HepG2 (cell line): Measurements from ENCODE around the gene GLTPD2. TPM values are rescaled to one million over a fixed set of nuclear protein-coding genes. Genes with fewer than 3 reads are reported as not detected.

ENCODE experiments used
- FOSL2 ChIP-seq: sonication (generic); formaldehyde crosslinking; IDR thresholded peaks from 2 replicates; pipeline ENCODE4 v1.4.0; 2020; ENCODE audit warnings: missing genetic modification reagents
- FOXM1 ChIP-seq: sonication (generic); formaldehyde crosslinking; IDR thresholded peaks from 2 replicates; pipeline ENCODE4 v1.5.0; 2020; ENCODE audit warnings: missing genetic modification reagents
- HMG20B ChIP-seq: conservative IDR thresholded peaks from 2 replicates; pipeline ENCODE4 v1.6.1; 2016; ENCODE audit warnings: missing genetic modification reagents, missing compliant biosample characterization
- MTF1 ChIP-seq: sonication (generic); formaldehyde crosslinking; IDR thresholded peaks from 2 replicates; pipeline ENCODE4 v1.5.0; 2020; ENCODE audit warnings: missing genetic modification reagents
- MXI1 ChIP-seq: IDR thresholded peaks from 3 replicates; pipeline ENCODE4 v1.6.1; 2012; ENCODE audit warnings: low read depth, low read length, inconsistent platforms, borderline replicate concordance
- MYC ChIP-seq: sonication (generic); formaldehyde crosslinking; IDR thresholded peaks from 2 replicates; pipeline ENCODE4 v1.9.0; 2021; ENCODE audit warnings: missing genetic modification reagents, borderline replicate concordance
- PHF5A ChIP-seq: IDR thresholded peaks from one replicate; pipeline ENCODE4 v1.6.1; 2018; ENCODE audit warnings: low read depth, missing genetic modification reagents; ENCODE audit not compliant: unreplicated experiment
- RFXANK ChIP-seq: IDR thresholded peaks from 2 replicates; pipeline ENCODE4 v1.6.1; 2016
- ZNF3 ChIP-seq: IDR thresholded peaks from 2 replicates; pipeline ENCODE4 v1.7.0; 2017; ENCODE audit warnings: inconsistent platforms
- ZNF317 ChIP-seq: sonication (generic); formaldehyde crosslinking; IDR thresholded peaks from 2 replicates; pipeline ENCODE4 v1.5.0; 2020; ENCODE audit warnings: mild to moderate bottlenecking, missing genetic modification reagents
- ZNF605 ChIP-seq: sonication (generic); formaldehyde crosslinking; IDR thresholded peaks from 2 replicates; pipeline ENCODE4 v1.8.0; 2022; ENCODE audit warnings: mild to moderate bottlenecking, missing genetic modification reagents
- ZNF619 ChIP-seq: sonication (generic); formaldehyde crosslinking; IDR thresholded peaks from 2 replicates; pipeline ENCODE4 v1.4.0; 2020; ENCODE audit warnings: mild to moderate bottlenecking, missing genetic modification reagents
- ZNF766 ChIP-seq: sonication (generic); formaldehyde crosslinking; IDR thresholded peaks from 2 replicates; pipeline ENCODE4 v1.5.0; 2020; ENCODE audit warnings: missing genetic modification reagents, borderline replicate concordance
- polyA plus RNA-seq, 8 experiments: library from polyadenylated mRNA; depleted of rRNA in 3 of 8; stranded (reverse) in 7 of 8; unstranded in 1 of 8; fragments of >200 nt; fragmentation: Illumina TruSeq in 4 of 8; extraction: Trizol in 4 of 8; gene quantifications; 2 replicates each; pipeline versions ENCODE4 v1.2.1 to v1.2.3, GENCODE V29; 2011 to 2016; ENCODE audit warnings: low read depth in 4 of 8, missing spikeins in 1 of 8, mixed read lengths in 1 of 8; ENCODE audit not compliant: insufficient read depth in 1 of 8
- total RNA-seq, 5 experiments: library from RNA; depleted of rRNA; stranded (reverse); fragments of >200 nt; fragmentation: Illumina TruSeq; extraction: Trizol; gene quantifications; 2 replicates each; pipeline ENCODE4 v1.2.3, GENCODE V29; 2016; ENCODE audit warnings: low read depth in 1 of 5
- TF ChIP-seq, protein P1 (sequence below): sonication (generic); formaldehyde crosslinking; IDR thresholded peaks from 2 replicates; pipeline ENCODE4 v1.4.0; 2020; ENCODE audit warnings: missing genetic modification reagents, mild to moderate bottlenecking, borderline replicate concordance
- TF ChIP-seq, protein P2 (sequence below): sonication (generic); formaldehyde crosslinking; IDR thresholded peaks from 2 replicates; pipeline ENCODE4 v1.4.0; 2020; ENCODE audit warnings: mild to moderate bottlenecking, missing genetic modification reagents
- TF ChIP-seq, protein P3 (sequence below): sonication (generic); formaldehyde crosslinking; IDR thresholded peaks from 2 replicates; pipeline ENCODE4 v1.8.0; 2022; ENCODE audit warnings: missing genetic modification reagents, mild to moderate bottlenecking, inconsistent platforms, borderline replicate concordance
- TF ChIP-seq, protein P4 (sequence below): sonication (generic); formaldehyde crosslinking; IDR thresholded peaks from 2 replicates; pipeline ENCODE4 v1.8.1; 2023; ENCODE audit warnings: missing genetic modification reagents, inconsistent platforms, borderline replicate concordance
- TF ChIP-seq, protein P5 (sequence below): sonication (generic); formaldehyde crosslinking; IDR thresholded peaks from 2 replicates; pipeline ENCODE4 v1.8.0; 2022; ENCODE audit warnings: mild to moderate bottlenecking, missing genetic modification reagents, moderate library complexity
- TF ChIP-seq, protein P6 (sequence below): sonication (generic); formaldehyde crosslinking; IDR thresholded peaks from 2 replicates; pipeline ENCODE4 v1.5.0; 2020; ENCODE audit warnings: mild to moderate bottlenecking, missing genetic modification reagents

Gene GLTPD2
- total and polyA plus RNA-seq, 2 of the 13 experiments (the other 11 are each of a cell fraction or from before 2014, with no cell fraction given) = 7.5 to 12.9 TPM

DNA sequence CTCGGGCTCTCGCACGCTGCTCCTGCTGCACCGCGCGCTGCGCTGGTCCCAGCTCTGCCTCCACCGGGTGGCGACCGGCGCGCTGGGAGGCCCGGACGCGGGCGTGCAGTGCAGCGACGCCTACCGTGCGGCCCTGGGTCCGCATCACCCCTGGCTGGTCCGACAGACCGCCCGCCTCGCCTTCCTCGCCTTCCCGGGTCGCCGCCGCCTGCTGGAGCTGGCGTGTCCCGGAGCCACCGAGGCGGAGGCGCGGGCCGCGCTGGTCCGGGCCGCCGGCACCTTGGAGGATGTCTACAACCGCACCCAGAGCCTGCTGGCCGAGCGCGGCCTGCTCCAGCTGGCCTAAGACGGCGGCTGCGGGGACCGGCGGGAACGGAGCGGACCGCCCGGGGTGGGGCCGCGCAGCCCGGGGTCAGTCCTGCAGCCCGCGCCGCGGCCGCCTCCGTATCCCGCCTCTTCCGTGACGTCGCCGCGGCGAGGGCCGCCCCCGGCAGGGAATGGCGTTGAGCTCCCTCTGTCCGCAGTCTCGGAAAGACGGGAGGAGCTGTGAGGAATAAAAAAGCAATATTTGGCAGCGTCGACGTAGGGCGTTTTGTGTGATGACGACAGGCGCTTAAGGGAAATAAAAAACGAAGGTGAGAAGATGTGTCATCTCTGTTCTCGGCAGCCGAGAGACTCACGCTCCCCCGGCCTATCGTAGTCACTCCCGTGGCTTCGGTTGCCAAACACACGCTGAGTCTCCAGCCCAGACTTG, 1.4 kb downstream of the GLTPD2 start (continued):
- TF ChIP-seq, protein P1, sequence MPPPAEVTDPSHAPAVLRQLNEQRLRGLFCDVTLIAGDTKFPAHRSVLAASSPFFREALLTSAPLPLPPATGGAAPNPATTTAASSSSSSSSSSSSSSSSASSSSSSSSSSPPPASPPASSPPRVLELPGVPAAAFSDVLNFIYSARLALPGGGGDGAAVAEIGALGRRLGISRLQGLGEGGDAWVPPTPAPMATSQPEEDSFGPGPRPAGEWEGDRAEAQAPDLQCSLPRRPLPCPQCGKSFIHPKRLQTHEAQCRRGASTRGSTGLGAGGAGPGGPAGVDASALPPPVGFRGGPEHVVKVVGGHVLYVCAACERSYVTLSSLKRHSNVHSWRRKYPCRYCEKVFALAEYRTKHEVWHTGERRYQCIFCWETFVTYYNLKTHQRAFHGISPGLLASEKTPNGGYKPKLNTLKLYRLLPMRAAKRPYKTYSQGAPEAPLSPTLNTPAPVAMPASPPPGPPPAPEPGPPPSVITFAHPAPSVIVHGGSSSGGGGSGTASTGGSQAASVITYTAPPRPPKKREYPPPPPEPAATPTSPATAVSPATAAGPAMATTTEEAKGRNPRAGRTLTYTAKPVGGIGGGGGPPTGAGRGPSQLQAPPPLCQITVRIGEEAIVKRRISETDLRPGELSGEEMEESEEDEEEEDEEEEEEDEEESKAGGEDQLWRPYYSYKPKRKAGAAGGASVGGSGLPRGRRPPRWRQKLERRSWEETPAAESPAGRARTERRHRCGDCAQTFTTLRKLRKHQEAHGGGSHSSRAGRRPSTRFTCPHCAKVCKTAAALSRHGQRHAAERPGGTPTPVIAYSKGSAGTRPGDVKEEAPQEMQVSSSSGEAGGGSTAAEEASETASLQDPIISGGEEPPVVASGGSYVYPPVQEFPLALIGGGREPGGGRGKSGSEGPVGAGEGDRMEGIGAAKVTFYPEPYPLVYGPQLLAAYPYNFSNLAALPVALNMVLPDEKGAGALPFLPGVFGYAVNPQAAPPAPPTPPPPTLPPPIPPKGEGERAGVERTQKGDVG (CRISPR knock-in tag) = no peak
- TF ChIP-seq, protein P2, sequence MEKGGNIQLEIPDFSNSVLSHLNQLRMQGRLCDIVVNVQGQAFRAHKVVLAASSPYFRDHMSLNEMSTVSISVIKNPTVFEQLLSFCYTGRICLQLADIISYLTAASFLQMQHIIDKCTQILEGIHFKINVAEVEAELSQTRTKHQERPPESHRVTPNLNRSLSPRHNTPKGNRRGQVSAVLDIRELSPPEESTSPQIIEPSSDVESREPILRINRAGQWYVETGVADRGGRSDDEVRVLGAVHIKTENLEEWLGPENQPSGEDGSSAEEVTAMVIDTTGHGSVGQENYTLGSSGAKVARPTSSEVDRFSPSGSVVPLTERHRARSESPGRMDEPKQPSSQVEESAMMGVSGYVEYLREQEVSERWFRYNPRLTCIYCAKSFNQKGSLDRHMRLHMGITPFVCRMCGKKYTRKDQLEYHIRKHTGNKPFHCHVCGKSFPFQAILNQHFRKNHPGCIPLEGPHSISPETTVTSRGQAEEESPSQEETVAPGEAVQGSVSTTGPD (CRISPR knock-in tag) = no peak
- TF ChIP-seq FOXM1 (CRISPR knock-in tag) = 0 out of 2 replicates have a peak, but pooled peaks have one; percentile 45
- no peak for TF ChIP-seq ZNF605 (CRISPR knock-in tag)
- TF ChIP-seq, protein P3, sequence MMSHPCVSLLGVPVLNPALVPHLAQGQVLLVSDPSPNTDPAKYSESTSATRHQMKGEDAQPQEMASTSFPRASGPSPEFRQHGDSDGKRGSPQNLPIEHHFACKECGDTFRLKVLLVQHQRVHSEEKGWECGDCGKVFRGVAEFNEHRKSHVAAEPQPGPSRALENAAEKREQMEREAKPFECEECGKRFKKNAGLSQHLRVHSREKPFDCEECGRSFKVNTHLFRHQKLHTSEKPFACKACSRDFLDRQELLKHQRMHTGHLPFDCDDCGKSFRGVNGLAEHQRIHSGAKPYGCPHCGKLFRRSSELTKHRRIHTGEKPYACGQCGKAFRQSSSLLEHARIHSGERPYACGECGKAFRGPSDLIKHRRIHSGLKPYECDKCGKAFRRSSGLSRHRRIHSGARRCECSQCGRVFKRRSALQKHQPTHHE = no peak
- TF ChIP-seq, protein P4, sequence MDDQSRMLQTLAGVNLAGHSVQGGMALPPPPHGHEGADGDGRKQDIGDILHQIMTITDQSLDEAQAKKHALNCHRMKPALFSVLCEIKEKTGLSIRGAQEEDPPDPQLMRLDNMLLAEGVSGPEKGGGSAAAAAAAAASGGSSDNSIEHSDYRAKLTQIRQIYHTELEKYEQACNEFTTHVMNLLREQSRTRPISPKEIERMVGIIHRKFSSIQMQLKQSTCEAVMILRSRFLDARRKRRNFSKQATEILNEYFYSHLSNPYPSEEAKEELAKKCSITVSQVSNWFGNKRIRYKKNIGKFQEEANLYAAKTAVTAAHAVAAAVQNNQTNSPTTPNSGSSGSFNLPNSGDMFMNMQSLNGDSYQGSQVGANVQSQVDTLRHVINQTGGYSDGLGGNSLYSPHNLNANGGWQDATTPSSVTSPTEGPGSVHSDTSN (CRISPR knock-in tag) = no peak; the same call in 1 of the 2 replicates
- no peak for TF ChIP-seq ZNF619
- TF ChIP-seq RFXANK = 0 out of 2 replicates have a peak, but pooled peaks have one; percentile 44
- TF ChIP-seq HMG20B (CRISPR knock-in tag) = no peak
- TF ChIP-seq MTF1 (CRISPR knock-in tag) = no peak
- TF ChIP-seq, protein P5, sequence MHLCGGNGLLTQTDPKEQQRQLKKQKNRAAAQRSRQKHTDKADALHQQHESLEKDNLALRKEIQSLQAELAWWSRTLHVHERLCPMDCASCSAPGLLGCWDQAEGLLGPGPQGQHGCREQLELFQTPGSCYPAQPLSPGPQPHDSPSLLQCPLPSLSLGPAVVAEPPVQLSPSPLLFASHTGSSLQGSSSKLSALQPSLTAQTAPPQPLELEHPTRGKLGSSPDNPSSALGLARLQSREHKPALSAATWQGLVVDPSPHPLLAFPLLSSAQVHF = no peak
- no peak for TF ChIP-seq ZNF317 (CRISPR knock-in tag)
- no peak for TF ChIP-seq PHF5A (CRISPR knock-in tag)
- no peak for TF ChIP-seq ZNF3 (CRISPR knock-in tag)
- peak; percentile 77 for TF ChIP-seq MYC (CRISPR knock-in tag)
- peak; percentile 59; the same call in 1 of the 3 replicates for TF ChIP-seq MXI1
- TF ChIP-seq, protein P6, sequence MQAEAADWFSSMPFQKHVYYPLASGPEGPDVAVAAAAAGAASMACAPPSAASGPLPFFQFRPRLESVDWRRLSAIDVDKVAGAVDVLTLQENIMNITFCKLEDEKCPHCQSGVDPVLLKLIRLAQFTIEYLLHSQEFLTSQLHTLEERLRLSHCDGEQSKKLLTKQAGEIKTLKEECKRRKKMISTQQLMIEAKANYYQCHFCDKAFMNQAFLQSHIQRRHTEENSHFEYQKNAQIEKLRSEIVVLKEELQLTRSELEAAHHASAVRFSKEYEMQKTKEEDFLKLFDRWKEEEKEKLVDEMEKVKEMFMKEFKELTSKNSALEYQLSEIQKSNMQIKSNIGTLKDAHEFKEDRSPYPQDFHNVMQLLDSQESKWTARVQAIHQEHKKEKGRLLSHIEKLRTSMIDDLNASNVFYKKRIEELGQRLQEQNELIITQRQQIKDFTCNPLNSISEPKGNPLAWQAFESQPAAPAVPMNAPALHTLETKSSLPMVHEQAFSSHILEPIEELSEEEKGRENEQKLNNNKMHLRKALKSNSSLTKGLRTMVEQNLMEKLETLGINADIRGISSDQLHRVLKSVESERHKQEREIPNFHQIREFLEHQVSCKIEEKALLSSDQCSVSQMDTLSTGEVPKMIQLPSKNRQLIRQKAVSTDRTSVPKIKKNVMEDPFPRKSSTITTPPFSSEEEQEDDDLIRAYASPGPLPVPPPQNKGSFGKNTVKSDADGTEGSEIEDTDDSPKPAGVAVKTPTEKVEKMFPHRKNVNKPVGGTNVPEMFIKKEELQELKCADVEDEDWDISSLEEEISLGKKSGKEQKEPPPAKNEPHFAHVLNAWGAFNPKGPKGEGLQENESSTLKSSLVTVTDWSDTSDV (CRISPR knock-in tag) = no peak; the same call in 1 of the 2 replicates
- 0 out of 2 replicates have a peak, but pooled peaks have one; percentile 11 for TF ChIP-seq FOSL2 (CRISPR knock-in tag)
- TF ChIP-seq ZNF766 (CRISPR knock-in tag) = peak; percentile 56; the same call in 1 of the 2 replicates
